Activated effector memory CD4-positive, alpha-beta T cell treated with anti-CD3 and anti-CD28 coated beads, Interleukin-2, amount 50 U/mL, for 16 hours (primary cell): ENCODE measurements around the gene FUT3.
"Not testable (repeated sequence)": the region's sequence is repeated elsewhere in the genome, so short reads cannot be mapped to it uniquely, and the experiment has no call there.

ENCODE experiments used
- DNase-seq: peaks from one replicate; pipeline ENCODE4 v3.0.0-alpha.2; 2020

Gene FUT3

GRCh38 chr19:5844456-5845433 is 6.5 kb downstream of the FUT3 start:
- no peak for DNase-seq

GRCh38 chr19:5843295-5843927 is 7.8 kb downstream of the FUT3 start:
- DNase-seq: no peak

GRCh38 chr19:5841735-5842111 is 9.5 kb downstream of the FUT3 start:
- DNase-seq: not testable (repeated sequence)

GRCh38 chr19:5839065-5840017 is 11.9 kb downstream of the FUT3 start, which contains the start of gene FUT6:
FUT6 (minus strand) TSS chr19:5839702; CDS start chr19:5832567, 7,135 bp downstream.
- no peak for DNase-seq

- no peak for DNase-seq
These were observed 12.7 kb downstream of the FUT3 start for GRCh38 chr19:5838353-5839064.

- DNase-seq: no peak
These were observed 13.4 kb downstream of the FUT3 start for GRCh38 chr19:5837761-5838352.

GRCh38 chr19:5832527-5833216 is 18.6 kb downstream of the FUT3 start:
- DNase-seq: no peak

GRCh38 chr19:5832061-5832460 is 19.2 kb downstream of the FUT3 start:
- DNase-seq: no peak

- no peak for DNase-seq
These were observed 20.1 kb downstream of the FUT3 start for GRCh38 chr19:5831159-5831558.

- no peak for DNase-seq
These were observed 21.5 kb downstream of the FUT3 start for GRCh38 chr19:5829567-5830310.

GRCh38 chr19:5828661-5829566 is 22.3 kb downstream of the FUT3 start:
- DNase-seq: no peak

- DNase-seq: peak; percentile 97
These were observed 23.2 kb downstream of the FUT3 start for GRCh38 chr19:5827891-5828660.

GRCh38 chr19:5827342-5827890 is 23.8 kb downstream of the FUT3 start:
- no peak for DNase-seq

GRCh38 chr19:5826531-5827341 is 24.5 kb downstream of the FUT3 start:
- DNase-seq: peak; percentile 69

- no peak for DNase-seq
These were observed 26.1 kb downstream of the FUT3 start for GRCh38 chr19:5825178-5825577.

GRCh38 chr19:5824751-5825150 is 26.5 kb downstream of the FUT3 start:
- no peak for DNase-seq

- DNase-seq: no peak
These were observed 27.5 kb downstream of the FUT3 start for GRCh38 chr19:5823579-5824281.
